ENCODE measurements around the gene SYNGAP1. TPM values are rescaled to one million over a fixed set of nuclear protein-coding genes. Genes with fewer than 3 reads are reported as not detected.

Gene SYNGAP1
- total and polyA plus RNA-seq, 9 of the 15 experiments (the other 6 are each of a cell fraction or from before 2014, with no cell fraction given) = 0.01 to 22.8 (median 3.2) TPM

DNA sequence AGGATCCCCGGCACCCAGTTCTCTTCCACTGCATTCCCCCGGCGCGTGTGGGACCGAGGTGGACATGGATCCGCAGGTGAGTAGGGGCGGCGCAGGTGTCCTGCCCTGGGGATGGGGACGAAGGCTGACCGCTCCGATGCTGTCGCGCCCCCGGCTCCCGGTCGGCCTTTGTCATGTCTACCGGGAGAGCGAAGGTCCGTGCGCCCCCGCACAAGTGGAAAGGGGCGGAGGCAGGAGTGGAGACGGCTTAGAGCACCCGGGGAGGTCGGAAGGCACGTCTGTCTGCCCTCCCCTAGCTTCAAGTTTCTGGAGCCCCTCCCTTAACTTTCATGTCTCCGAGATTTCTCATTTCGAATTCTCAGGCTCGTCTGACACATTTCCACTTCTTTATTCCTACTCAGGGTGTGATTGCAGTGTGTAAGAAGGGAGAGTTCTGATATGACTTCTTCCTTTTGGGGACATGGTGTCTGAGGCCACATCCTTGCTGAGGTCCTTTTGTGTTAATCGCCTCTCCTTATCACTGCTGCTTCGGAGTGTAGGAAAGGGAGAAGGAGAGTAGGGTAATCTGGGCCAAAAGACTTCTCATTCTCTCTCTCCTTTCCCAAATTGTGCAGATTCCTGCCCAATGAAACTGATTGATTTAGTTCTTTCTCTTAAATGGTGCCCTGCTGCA lies 27.8 kb upstream of the SYNGAP1 start (continued):
- TF ChIP-seq, protein P1, sequence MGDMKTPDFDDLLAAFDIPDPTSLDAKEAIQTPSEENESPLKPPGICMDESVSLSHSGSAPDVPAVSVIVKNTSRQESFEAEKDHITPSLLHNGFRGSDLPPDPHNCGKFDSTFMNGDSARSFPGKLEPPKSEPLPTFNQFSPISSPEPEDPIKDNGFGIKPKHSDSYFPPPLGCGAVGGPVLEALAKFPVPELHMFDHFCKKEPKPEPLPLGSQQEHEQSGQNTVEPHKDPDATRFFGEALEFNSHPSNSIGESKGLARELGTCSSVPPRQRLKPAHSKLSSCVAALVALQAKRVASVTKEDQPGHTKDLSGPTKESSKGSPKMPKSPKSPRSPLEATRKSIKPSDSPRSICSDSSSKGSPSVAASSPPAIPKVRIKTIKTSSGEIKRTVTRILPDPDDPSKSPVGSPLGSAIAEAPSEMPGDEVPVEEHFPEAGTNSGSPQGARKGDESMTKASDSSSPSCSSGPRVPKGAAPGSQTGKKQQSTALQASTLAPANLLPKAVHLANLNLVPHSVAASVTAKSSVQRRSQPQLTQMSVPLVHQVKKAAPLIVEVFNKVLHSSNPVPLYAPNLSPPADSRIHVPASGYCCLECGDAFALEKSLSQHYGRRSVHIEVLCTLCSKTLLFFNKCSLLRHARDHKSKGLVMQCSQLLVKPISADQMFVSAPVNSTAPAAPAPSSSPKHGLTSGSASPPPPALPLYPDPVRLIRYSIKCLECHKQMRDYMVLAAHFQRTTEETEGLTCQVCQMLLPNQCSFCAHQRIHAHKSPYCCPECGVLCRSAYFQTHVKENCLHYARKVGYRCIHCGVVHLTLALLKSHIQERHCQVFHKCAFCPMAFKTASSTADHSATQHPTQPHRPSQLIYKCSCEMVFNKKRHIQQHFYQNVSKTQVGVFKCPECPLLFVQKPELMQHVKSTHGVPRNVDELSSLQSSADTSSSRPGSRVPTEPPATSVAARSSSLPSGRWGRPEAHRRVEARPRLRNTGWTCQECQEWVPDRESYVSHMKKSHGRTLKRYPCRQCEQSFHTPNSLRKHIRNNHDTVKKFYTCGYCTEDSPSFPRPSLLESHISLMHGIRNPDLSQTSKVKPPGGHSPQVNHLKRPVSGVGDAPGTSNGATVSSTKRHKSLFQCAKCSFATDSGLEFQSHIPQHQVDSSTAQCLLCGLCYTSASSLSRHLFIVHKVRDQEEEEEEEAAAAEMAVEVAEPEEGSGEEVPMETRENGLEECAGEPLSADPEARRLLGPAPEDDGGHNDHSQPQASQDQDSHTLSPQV (IDR thresholded peaks at IDR 0.05) = 0 out of 2 replicates have a peak, but pooled peaks have one; percentile 33
- TF ChIP-seq LARP7 (IDR thresholded peaks at IDR 0.05) = 0 out of 2 replicates have a peak, but pooled peaks have one; percentile 67
- no peak for TF ChIP-seq ZNF3 (CRISPR knock-in tag; IDR thresholded peaks at IDR 0.05)
- 0 out of 2 replicates have a peak, but pooled peaks have one; percentile 16 for TF ChIP-seq THRAP3 (IDR thresholded peaks at IDR 0.05; ENCODE audit: borderline replicate concordance)
- peak; percentile 62; the same call in 1 of the 2 replicates for TF ChIP-seq ZNF431 (CRISPR knock-in tag; IDR thresholded peaks at IDR 0.05)
- peak; percentile 41; the same call in 1 of the 2 replicates for TF ChIP-seq ZNF717 (CRISPR knock-in tag; IDR thresholded peaks at IDR 0.05)
- TF ChIP-seq, protein P2, sequence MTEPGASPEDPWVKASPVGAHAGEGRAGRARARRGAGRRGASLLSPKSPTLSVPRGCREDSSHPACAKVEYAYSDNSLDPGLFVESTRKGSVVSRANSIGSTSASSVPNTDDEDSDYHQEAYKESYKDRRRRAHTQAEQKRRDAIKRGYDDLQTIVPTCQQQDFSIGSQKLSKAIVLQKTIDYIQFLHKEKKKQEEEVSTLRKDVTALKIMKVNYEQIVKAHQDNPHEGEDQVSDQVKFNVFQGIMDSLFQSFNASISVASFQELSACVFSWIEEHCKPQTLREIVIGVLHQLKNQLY (CRISPR knock-in tag; conservative IDR thresholded peaks at IDR 0.05) = no peak
- TF ChIP-seq, protein P3, sequence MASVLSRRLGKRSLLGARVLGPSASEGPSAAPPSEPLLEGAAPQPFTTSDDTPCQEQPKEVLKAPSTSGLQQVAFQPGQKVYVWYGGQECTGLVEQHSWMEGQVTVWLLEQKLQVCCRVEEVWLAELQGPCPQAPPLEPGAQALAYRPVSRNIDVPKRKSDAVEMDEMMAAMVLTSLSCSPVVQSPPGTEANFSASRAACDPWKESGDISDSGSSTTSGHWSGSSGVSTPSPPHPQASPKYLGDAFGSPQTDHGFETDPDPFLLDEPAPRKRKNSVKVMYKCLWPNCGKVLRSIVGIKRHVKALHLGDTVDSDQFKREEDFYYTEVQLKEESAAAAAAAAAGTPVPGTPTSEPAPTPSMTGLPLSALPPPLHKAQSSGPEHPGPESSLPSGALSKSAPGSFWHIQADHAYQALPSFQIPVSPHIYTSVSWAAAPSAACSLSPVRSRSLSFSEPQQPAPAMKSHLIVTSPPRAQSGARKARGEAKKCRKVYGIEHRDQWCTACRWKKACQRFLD (CRISPR knock-in tag; IDR thresholded peaks at IDR 0.05) = no peak
- TF ChIP-seq, protein P4, sequence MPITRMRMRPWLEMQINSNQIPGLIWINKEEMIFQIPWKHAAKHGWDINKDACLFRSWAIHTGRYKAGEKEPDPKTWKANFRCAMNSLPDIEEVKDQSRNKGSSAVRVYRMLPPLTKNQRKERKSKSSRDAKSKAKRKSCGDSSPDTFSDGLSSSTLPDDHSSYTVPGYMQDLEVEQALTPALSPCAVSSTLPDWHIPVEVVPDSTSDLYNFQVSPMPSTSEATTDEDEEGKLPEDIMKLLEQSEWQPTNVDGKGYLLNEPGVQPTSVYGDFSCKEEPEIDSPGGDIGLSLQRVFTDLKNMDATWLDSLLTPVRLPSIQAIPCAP (CRISPR knock-in tag; IDR thresholded peaks at IDR 0.05; ENCODE audit: borderline replicate concordance) = no peak
- TF ChIP-seq NR3C1 (CRISPR knock-in tag; IDR thresholded peaks at IDR 0.05) = no peak
- TF ChIP-seq ZNF695 (CRISPR knock-in tag; IDR thresholded peaks at IDR 0.05) = no peak
- TF ChIP-seq GATAD2B (IDR thresholded peaks at IDR 0.05; ENCODE audit: borderline replicate concordance) = 0 out of 2 replicates have a peak, but pooled peaks have one; percentile 9
- TF ChIP-seq, protein P5, sequence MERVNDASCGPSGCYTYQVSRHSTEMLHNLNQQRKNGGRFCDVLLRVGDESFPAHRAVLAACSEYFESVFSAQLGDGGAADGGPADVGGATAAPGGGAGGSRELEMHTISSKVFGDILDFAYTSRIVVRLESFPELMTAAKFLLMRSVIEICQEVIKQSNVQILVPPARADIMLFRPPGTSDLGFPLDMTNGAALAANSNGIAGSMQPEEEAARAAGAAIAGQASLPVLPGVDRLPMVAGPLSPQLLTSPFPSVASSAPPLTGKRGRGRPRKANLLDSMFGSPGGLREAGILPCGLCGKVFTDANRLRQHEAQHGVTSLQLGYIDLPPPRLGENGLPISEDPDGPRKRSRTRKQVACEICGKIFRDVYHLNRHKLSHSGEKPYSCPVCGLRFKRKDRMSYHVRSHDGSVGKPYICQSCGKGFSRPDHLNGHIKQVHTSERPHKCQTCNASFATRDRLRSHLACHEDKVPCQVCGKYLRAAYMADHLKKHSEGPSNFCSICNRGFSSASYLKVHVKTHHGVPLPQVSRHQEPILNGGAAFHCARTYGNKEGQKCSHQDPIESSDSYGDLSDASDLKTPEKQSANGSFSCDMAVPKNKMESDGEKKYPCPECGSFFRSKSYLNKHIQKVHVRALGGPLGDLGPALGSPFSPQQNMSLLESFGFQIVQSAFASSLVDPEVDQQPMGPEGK (CRISPR knock-in tag; IDR thresholded peaks at IDR 0.05; ENCODE audit: borderline replicate concordance) = no peak
- TF ChIP-seq ETV5 (CRISPR knock-in tag; IDR thresholded peaks at IDR 0.05; ENCODE audit: low read depth) = peak; percentile 14; the same call in 1 of the 2 replicates
- TF ChIP-seq NR2C2 (CRISPR knock-in tag; IDR thresholded peaks at IDR 0.05) = peak; percentile 79; the same call in 1 of the 2 replicates
- no peak for TF ChIP-seq NR2C2 (tag; IDR thresholded peaks at IDR 0.05)
